ENCODE data around the gene NDUFA11. TPM values are rescaled to one million over a fixed set of nuclear protein-coding genes. Genes with fewer than 3 reads are reported as not detected.

NDUFA11 gene
- total RNA-seq, 4 donors from 2014 or later = 147 to 197 (median 162) TPM

DNA sequence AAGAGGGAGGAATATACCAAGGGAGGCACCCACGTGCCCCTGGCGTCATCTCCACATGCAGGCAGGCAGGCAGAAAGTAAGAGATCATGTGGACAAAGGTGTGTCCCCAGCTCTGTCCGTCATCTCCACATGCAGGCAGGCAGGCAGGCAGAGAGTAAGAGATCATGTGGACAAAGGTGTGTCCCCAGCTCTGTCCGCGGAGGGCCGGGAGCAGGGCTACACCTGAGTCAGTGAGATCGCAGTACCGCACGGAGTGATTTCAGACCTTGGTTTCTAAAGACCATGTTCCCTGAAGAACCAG lies 32.7 kb upstream of the NDUFA11 start:
- no peak for TF ChIP-seq CTCF (IDR thresholded peaks at IDR 0.05; ENCODE audit: low read depth)

GRCh38 chr19:5935473-5936291 lies 32.1 kb upstream of the NDUFA11 start:
- TF ChIP-seq CTCF (IDR thresholded peaks at IDR 0.05; ENCODE audit: low read depth) = no peak

GRCh38 chr19:5934774-5935472 lies 31.3 kb upstream of the NDUFA11 start:
- TF ChIP-seq CTCF (IDR thresholded peaks at IDR 0.05; ENCODE audit: low read depth) = no peak

DNA sequence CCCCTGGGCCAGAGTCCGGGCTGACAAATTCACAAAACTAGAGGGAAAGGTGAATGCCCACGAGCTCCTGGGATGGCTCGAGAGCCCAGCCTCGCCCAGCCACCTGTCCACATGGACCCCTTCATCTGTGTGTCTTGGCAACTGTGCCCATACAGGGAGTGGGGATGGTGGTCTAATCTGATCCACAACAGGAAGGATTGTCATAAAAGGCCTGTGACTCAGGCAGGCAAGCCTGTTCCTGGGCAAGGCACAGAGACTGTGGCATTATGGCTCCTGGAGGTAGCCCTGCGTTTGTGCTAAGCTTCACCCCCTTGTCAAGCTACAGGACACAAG lies 30.4 kb upstream of the NDUFA11 start:
- no peak for TF ChIP-seq CTCF (IDR thresholded peaks at IDR 0.05; ENCODE audit: low read depth)

DNA sequence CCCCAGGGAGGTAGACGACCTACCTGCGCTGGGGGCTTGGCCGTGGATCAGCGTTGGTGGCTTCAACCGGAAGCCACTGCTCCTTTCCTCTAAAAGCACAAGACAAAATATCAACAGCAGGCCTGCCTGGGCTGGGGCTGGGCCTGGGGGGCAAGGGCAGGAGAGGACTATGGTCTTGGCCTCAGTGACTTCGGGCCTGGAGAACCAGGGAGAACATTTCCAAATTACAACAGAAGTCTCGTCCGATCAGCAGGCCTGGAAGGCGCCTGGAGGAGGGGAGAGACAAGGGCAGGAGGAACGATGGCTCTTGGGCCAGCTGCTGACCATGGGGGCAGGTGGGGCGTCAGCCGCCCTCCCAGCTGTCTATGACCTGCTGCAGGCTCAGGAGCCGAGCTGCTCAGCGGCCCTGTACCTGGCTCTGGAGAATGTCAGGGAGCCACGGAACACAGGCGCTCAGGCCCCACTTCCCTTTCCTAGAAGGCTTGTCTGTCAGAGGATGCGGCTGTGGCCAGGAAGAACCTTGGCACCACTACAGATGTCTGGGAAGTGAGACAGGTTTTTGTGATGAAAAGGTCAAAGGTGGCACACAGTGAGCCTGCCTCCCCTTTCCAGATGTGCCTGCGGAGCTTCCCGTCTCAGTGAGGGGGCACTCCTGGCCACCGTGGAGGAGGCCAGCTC lies 29.9 kb upstream of the NDUFA11 start:
- TF ChIP-seq CTCF (IDR thresholded peaks at IDR 0.05; ENCODE audit: low read depth) = no peak

DNA sequence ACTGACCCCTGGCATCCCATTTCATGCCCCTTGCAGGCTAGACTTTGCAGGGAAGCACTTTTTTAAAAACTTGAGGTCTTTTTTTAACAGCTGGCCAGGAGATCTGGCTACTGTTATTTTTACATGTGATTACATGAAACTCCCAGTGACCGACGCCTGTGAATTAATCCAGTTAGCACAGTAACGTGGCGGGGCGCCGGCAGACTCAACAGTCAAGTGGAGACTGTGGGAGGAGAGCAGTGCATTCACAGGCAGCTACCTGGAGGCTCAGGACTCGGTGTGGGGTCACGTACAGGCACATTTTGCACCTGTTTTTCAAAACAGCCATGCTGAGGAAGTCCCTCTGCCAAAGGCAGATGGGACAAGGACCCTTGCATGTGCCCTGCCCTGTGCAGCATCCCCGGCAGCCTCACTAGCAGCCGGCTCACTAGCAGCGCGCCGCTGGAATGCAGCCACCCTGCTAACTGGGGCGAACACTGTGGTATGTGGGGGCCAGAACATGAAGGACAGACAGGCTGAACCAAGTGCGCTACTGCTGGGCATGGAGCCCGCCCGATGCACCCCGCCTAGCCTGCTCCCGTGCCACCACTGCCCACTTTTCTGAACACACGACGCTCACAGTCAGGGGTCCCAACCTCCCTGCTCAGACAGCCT lies 29.1 kb upstream of the NDUFA11 start:
- TF ChIP-seq CTCF (IDR thresholded peaks at IDR 0.05; ENCODE audit: low read depth) = no peak

GRCh38 chr19:5932146-5932545 lies 28.6 kb upstream of the NDUFA11 start:
- no peak for TF ChIP-seq CTCF (IDR thresholded peaks at IDR 0.05; ENCODE audit: low read depth)

Measured in subcutaneous adipose tissue (tissue), 4 donors.